H54 (cell line): ENCODE measurements around the gene PPIL4.
"Not testable (repeated sequence)": the region's sequence is repeated elsewhere in the genome, so short reads cannot be mapped to it uniquely, and the experiment has no call there.

Source experiments
- DNase-seq: peaks from one replicate; pipeline ENCODE4 v3.0.0; 2011; ENCODE audit warnings: low spot score, mixed read lengths; ENCODE audit not compliant: insufficient read length
- FAIRE-seq: peaks from 3 replicates; lab custom pipeline; 2011; peaks lifted over from hg19 to GRCh38; lab: Jason Lieb, UNC
- POLR2A ChIP-seq: IDR thresholded peaks from 2 replicates; pipeline ENCODE4 v1.6.1; 2011; ENCODE audit warnings: low read depth, mild to moderate bottlenecking, low read length

Gene PPIL4

DNA sequence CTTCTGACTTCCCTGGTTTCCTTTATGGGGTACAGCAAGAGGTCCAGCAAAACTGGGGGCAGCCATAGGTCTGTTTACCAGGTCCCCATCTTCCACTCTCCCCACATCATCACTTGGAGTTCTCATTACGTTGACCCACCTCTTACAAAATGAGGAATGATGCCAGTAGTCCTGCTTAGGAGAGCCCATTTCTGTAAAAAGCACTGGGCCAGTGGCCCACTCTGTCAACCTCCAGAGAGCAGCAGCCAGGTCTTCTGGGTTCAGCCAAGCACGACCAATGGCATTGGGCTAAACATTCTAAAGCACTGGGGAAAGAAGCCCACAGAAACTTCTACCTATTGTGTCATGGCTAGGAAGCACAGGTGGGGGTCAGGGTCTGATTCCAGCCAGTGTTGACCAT lies 74.9 kb downstream of the PPIL4 start:
- TF ChIP-seq POLR2A, result no peak
- DNase-seq, result no peak
- no peak for FAIRE-seq

DNA sequence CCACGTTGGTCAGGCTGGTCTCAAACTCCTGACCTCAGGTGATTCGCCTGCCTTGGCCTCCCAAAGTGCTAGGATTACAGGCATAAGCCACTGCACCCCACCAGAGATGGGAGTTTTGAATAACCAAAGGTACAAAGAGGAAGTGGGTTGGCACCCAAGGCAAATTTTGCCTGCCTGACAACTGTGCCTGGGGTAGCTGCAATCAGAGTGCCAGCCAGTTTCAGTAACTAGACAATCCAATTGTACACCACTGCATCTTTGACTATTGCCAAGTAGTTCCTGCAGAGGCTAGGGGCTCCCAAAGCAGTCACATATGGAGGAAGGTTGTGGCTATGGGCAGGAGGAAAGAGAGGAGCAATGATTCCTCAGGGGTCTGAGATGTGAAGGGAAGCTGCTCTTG lies 77.7 kb downstream of the PPIL4 start:
- TF ChIP-seq POLR2A, result no peak
- FAIRE-seq, result no peak
- no peak for DNase-seq

DNA sequence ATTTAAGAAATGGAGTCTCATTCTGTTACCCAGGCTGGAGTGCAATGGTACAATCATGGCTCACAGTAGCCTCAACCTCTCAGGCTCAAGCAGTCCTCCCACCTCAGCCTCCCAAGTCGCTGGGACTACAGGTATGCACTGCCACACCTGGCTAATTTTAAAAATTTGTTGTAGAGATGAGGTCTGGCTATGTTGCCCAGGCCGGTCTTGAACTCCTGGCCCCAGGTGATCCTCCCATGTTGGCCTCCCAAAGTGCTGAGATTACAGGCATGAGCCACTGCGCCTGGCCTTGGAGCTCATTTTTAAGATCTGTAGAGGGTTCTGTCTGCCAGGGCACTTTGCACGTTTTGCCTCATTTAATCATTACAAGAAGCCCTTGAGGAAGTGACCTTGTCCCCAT lies 78.6 kb downstream of the PPIL4 start:
- no peak for TF ChIP-seq POLR2A
- FAIRE-seq, result no peak
- no peak for DNase-seq

DNA sequence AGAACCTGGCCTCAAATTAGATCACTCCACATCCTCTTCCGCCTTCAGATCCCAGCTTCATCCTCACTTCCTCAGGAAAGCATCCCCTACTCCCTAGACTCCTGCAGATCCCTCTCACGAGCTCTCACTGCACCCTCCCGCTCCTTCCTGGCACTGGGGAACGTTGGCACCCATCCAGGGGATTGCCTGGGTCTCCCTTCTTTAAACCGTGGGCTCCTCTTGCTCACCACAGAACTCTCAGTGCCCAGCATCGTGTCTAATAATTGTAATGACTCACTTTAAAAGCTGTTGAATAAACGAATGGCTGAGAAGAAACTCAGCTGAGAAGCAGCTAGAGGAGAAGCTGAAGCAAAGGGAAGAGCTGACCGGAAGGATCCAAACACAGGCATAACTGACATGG lies 81.4 kb downstream of the PPIL4 start:
- no peak for TF ChIP-seq POLR2A
- DNase-seq, result no peak
- no peak for FAIRE-seq

DNA sequence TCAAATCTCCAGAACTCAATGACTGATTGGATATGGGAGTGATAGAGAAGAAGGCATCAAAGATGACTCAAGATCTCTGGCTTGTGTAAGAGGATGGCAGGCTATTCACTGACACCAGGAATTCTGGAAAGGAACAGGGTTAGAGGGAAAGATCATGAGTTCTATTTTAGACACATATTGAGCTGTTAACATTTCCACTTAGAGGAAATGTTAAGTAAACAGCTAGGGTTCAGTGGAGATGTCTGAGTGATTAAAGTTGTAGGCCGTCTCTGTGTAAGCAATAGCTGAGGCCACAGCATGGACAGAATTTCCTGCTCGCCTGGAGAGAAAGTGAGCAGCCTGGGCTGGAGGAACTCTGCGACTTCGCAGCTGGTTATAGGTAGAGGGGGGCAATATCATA lies 82.1 kb downstream of the PPIL4 start:
- FAIRE-seq, result no peak

DNA sequence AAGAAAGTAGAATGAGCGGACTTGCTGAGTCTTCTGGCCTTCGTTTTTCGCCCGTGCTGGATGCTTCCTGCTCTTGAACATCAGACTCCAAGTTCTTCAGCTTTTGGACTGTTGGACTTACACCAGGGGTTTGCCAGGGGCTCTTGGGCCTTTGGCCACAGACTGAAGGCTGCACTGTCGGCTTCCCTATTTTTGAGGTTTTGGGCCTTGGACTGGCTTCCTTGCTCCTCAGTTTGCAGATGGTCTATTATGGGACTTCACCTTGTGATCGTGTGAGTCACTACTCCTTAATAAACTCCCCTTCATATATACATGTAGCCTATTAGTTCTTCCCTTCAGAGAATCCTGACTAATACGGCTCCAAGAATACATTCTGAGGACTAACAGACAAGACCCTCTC lies 83.1 kb downstream of the PPIL4 start:
- not testable (repeated sequence) for DNase-seq, FAIRE-seq

More for the DNA sequence above, 82.1 kb downstream of the PPIL4 start:
- TF ChIP-seq POLR2A, result no peak
- no peak for DNase-seq

DNA sequence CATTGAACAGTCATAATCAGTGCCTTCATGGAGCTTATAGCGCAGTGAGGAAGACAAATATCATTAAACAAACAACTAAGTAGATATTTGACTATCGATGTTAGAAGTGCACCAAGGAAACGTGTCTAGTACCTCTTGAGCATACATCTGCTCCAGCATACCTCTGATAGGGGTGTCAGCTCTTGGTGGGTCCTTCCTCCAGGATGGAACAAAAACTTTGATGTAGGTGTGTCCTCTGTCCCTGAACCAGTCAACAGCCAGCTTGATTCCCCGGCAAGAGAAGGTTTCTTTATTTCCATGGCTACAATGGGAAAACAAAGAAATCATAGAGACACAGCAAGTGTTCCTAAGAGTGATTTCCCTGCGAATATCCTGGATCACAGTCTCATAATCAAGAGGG lies 84.2 kb downstream of the PPIL4 start:
- FAIRE-seq (no peak), DNase-seq (no peak)
- TF ChIP-seq POLR2A, result no peak

DNA sequence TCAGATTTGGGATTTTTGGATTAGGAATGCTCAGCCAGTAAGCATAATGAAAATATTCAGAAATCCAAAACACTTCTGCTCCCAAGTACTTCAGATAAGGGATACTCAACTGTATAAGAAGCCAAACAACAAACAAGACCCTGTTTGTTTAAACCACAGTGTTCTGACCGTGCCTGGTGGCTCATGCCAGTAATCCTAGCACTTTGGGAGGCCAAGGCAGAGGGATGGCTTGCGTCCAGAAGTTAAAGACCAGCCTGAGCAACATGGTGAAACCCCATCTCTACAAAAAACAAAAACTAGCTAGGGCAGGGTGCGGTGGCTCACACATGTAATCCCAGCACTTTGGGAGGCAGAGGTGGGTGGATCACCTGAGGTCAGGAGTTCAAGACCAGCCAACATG lies 85.6 kb downstream of the PPIL4 start:
- DNase-seq, FAIRE-seq: not testable (repeated sequence)

DNA sequence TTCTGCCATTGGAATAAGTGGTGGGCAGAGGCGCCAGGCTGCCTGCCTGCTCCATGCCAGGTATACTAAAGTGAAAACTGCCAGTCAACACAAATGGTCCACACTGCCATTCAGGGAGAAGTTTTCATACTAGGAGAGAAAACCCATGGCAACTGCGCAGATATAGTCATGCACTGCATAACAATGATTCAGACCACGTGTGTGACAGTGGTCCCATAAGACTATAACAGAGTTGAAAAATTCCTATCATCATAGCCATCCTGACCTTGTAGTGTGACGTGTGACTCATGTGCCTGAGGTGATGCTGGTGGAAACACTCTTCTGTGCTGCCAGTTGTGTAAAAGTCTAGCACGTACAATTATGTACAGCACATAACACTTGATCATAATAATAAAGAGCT lies 86.1 kb downstream of the PPIL4 start:
- DNase-seq, result no peak
- FAIRE-seq, result no peak
- no peak for TF ChIP-seq POLR2A

DNA sequence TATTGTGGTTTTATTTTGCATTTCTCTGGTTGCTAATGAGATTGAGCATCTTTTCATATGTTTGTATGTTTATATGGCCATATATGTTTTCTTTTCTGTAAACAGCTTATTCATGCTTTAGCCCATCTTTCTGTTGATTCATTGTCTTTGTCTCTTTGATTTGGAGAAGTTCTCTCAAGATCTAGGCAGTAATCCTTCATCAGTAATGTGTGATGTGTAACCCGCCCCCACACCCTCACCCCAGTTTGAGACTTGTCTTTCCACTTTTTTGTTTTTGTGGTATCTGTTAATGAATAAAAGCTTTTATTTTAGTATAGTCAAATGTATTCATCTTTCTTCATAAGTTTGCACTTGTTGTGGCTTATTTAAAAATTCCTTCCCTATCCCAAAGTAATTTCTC lies 87.0 kb downstream of the PPIL4 start:
- FAIRE-seq, result no peak
- DNase-seq, result no peak
- TF ChIP-seq POLR2A, result no peak

DNA sequence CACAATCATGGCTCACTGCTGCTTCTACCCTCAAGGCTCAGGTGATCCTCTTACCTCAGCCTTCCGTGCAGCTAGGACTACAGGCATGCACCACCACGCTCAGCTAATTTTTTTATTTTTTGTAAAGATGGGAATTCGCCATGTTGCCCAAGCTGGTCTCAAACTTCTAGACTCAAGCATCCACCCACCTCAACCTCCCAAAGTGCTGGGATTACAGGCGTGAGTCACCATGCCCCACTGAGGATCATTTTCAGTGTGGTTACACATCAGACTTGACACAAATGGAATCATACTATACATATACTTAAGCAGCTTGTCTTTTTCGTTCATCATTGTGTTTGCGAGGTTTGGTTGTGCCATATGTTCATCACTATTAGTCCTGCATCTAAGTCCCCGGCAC lies 87.6 kb downstream of the PPIL4 start:
- no peak for TF ChIP-seq POLR2A
- FAIRE-seq (no peak), DNase-seq (no peak)

DNA sequence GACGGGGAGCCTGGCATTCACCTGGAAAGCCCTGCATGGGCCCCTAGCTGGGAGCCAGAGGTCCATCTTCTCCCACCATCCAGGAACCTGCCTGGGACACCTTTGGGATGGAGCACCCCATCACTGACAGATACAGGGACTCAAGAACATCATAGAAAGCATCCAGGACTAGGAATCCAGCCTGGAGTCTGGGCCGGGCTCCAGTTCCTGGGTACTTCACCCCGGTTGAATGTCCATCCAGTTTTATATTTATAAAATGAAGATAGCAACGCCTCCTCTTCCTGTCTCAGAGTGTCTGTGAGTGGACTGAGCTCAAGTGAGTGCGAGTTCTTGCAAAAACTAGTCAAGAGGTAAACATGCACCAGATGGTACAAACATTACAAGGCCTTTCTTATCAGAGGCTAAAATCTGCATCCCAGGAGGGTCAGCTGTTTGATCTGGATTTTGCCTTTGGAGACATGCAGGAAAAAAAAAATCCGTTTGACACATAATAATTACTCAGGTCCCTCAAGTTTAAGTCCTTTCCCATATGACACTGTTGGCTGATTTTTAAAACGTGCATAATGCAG lies 88.4 kb downstream of the PPIL4 start:
- no peak for TF ChIP-seq POLR2A
- FAIRE-seq (no peak), DNase-seq (no peak)

DNA sequence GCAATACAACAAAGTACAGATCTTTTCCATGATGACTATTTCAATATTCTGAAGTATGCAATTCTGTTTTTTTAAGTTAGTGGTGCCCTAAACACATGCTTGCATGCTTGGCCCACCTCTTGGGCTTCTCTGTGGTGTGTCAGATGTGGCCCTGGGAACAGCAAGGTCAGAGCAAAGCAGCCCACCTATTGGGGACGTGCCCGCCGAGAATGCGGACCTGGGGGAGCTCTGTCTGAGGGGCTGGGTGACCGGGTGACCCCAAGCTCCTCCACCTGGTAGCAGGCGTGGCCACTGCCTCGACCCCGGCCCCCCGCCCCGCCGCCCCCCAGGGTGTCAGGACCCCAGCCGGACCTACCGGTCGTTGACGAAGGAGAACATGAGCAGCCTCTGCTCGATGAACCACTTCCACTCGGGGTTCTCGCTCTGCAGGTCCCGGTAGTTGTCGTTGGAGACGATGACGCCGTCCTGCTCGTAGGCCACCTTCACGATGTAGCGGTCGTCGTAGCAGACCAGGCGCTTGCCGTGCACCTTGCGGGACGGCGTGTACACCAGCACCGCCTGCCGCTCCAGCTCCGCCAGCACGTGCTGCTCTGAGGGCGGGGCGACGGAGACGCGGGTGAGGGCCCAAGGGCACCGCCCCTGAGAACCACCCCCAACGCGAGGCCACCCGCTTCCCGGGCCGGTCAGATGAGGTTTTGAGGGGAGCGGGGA lies 89.4 kb downstream of the PPIL4 start:
- FAIRE-seq, result no peak
- no peak for TF ChIP-seq POLR2A
- no peak for DNase-seq

DNA sequence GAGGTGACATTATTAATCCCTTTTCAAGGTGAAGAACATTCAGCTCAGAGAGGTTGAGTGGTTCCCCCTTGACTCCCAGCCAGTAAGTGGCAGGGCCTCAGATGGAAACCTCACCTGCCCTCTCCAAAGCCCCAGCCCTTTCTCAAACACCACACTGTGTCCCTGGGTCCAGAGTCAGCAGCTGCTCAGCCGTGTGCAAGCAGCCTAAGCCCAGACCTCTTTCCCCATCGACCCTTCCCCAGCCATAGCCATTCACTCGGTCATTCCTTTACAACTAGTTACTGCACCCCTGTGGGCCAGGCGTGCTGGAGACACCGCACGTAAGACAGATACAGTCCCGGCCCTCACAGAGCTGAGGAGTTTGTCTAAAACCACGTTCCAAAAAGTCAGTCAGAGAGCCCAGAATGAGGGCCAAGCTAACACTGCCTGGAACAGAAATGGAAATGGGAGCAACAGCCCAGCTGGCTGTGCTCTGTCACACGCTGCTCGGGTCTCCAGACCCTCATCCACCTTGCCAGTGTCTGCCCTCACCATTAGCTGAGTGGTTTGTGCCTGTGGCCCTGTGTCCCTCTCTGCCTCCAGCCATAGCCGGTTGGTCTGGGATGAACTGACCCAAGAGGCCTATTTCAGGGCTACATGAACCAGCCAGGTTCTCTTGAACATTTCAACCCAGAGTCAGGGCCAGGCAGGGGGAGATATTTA lies 90.7 kb downstream of the PPIL4 start:
- FAIRE-seq (no peak), DNase-seq (no peak)
- TF ChIP-seq POLR2A, result no peak
